PC-9 (cell line): Measurements from ENCODE around the gene INKA1.

ENCODE experiments used
- CTCF ChIP-seq: fragments of 200-600 bp; sonication (generic); conservative IDR thresholded peaks from 2 replicates; pipeline ENCODE4 v1.6.1; 2017; ENCODE audit warnings: mixed run types, antibody characterized with exemption, mild to moderate bottlenecking, moderate library complexity
- EZH2 ChIP-seq: fragments of 200-600 bp; sonication (generic); IDR thresholded peaks from 2 replicates; pipeline ENCODE4 v1.8.0; 2017; ENCODE audit warnings: antibody characterized with exemption, low read depth

DNA sequence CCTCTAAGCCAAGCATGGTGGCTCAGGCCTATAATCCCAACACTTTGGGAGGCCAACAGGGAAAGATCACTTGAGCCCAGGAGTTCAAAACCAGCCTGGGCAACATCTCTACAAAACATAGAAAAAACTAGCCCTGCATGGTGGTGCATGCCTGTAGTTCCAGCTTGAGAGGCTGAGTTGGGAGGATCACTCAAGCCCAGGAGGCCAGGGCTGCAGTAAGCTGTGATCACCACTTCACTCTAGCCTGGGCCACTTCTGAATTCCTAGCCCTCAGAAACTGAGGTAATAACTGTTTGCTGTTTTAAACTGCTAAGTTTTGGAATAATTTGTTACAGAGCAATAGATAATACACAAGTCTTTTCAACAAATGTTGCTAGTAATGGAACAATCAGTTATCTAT, 33.1 kb upstream of the INKA1 start:
- TF ChIP-seq CTCF (no peak), EZH2 (no peak)
